H1 (cell line): ENCODE data around the gene MRPS25. TPM values are rescaled to one million over a fixed set of nuclear protein-coding genes. Genes with fewer than 3 reads are reported as not detected.

Experiments used
- ASH2L ChIP-seq: fragments of 200-600, 300-600 bp; sonication (generic); IDR thresholded peaks from one replicate; pipeline ENCODE4 v1.7.1; 2017; ENCODE audit warnings: low read length
- HDAC6 ChIP-seq: IDR thresholded peaks from one replicate; pipeline ENCODE4 v1.7.1; 2012; ENCODE audit warnings: low read depth, mild to moderate bottlenecking, inconsistent platforms, low read length, moderate library complexity
- KDM5A ChIP-seq: fragments of 200-600 bp; IDR thresholded peaks from 2 replicates; pipeline ENCODE4 v1.7.1; 2012; ENCODE audit warnings: mild to moderate bottlenecking, low read length, inconsistent platforms, mixed read lengths
- POLR2A ChIP-seq, 2 experiments: IDR thresholded peaks; 1 replicate in 1 of 2; 2 replicates in 1 of 2; pipeline ENCODE4 v1.6.1; 2011; ENCODE audit warnings: low read depth in 2 of 2, low read length in 2 of 2, mild to moderate bottlenecking in 2 of 2; ENCODE audit errors: control extremely low read depth in 1 of 2
- polyA plus RNA-seq, 7 experiments: library from polyadenylated mRNA; depleted of rRNA in 3 of 7; stranded (reverse) in 5 of 7; unstranded in 2 of 7; fragments of >200 nt in 5 of 7; fragments of 200-250 nt in 2 of 7; gene quantifications; 1 replicate in 5 of 7; 2 replicates in 1 of 7; 4 replicates in 1 of 7; pipeline versions ENCODE4 v1.2.1 to v1.2.3, GENCODE V29; 2011 to 2013; ENCODE audit warnings: missing spikeins in 2 of 7, mixed read lengths in 2 of 7
- total RNA-seq: library from RNA; stranded (reverse); fragmentation: NEBNext Ultra II Directional; extraction: Animal tissue kit (Norgen Biotek cat#: 25700); gene quantifications from 2 replicates; pipeline ENCODE4 v1.2.1, GENCODE V29; 2021
- TF ChIP-seq, protein P1 (sequence below), 3 experiments: IDR thresholded peaks; 1 replicate in 2 of 3; 2 replicates in 1 of 3; pipeline versions ENCODE4 v1.5.1 to v1.6.1; 2011; ENCODE audit warnings: low read length in 3 of 3, mild to moderate bottlenecking in 3 of 3, inconsistent platforms in 2 of 3, low read depth in 1 of 3, moderate library complexity in 1 of 3; ENCODE audit not compliant: insufficient read depth in 1 of 3; ENCODE audit errors: control extremely low read depth in 1 of 3
- TF ChIP-seq, protein P2 (sequence below): IDR thresholded peaks from 2 replicates; pipeline ENCODE4 v1.6.1; 2012; ENCODE audit warnings: low read length, inconsistent platforms

Gene MRPS25
- total and polyA plus RNA-seq, 2 of the 8 experiments (the other 6 are each of a cell fraction or from before 2014, with no cell fraction given), result 23.0 to 56.5 TPM

DNA sequence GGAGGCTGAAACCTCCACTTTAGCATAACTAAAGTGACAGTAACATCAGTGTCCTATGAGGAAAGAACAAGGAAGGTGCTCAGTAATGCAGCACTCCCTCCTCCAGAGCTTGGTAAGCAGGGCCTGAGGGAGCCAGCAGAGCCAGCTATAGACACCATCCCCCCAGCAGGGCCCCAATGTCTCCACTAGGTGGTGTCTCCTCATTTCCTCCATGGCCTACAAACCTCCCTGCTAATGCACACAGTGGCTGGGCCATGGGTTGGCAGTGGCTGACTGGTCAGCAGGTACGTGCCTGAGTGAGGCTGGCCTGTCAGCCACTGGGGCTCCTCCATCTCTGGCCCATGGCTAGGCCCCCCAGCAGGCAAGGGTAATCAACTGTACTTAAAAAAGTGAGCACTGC is 13.6 kb downstream of the MRPS25 start (continued):
- TF ChIP-seq, protein P1, sequence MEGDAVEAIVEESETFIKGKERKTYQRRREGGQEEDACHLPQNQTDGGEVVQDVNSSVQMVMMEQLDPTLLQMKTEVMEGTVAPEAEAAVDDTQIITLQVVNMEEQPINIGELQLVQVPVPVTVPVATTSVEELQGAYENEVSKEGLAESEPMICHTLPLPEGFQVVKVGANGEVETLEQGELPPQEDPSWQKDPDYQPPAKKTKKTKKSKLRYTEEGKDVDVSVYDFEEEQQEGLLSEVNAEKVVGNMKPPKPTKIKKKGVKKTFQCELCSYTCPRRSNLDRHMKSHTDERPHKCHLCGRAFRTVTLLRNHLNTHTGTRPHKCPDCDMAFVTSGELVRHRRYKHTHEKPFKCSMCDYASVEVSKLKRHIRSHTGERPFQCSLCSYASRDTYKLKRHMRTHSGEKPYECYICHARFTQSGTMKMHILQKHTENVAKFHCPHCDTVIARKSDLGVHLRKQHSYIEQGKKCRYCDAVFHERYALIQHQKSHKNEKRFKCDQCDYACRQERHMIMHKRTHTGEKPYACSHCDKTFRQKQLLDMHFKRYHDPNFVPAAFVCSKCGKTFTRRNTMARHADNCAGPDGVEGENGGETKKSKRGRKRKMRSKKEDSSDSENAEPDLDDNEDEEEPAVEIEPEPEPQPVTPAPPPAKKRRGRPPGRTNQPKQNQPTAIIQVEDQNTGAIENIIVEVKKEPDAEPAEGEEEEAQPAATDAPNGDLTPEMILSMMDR (IDR thresholded peaks at IDR 0.05; ENCODE audit: control extremely low read depth in 1 of 3, insufficient read depth in 1 of 3, low read depth in 1 of 3, low read length in 3 of 3), result peak; percentile 80 to 96 (median 81)
- TF ChIP-seq, protein P2, sequence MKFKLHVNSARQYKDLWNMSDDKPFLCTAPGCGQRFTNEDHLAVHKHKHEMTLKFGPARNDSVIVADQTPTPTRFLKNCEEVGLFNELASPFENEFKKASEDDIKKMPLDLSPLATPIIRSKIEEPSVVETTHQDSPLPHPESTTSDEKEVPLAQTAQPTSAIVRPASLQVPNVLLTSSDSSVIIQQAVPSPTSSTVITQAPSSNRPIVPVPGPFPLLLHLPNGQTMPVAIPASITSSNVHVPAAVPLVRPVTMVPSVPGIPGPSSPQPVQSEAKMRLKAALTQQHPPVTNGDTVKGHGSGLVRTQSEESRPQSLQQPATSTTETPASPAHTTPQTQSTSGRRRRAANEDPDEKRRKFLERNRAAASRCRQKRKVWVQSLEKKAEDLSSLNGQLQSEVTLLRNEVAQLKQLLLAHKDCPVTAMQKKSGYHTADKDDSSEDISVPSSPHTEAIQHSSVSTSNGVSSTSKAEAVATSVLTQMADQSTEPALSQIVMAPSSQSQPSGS, result no peak
- TF ChIP-seq KDM5A (no peak), ASH2L (no peak), HDAC6 (no peak), POLR2A (IDR thresholded peaks at IDR 0.05; ENCODE audit: control extremely low read depth in 1 of 2, low read depth in 2 of 2, low read length in 2 of 2) (peak in 1 of 2 experiments; percentile 57; a peak in 2 of 3 replicates)
